Natural killer cell (primary cell): ENCODE measurements around the gene SCAPER. TPM values are rescaled to one million over a fixed set of nuclear protein-coding genes. Genes with fewer than 3 reads are reported as not detected.

Experiments used
- ATAC-seq, 3 donors: fragments of 150-1000 bp in 2 of 3; fragments of 200-7000 bp in 1 of 3; cut with Tn5 transposase; 1 replicate in 1 of 3; 2 replicates in 2 of 3; pipeline ENCODE4 v1.10.0; 2021; ENCODE audit warnings: mild to moderate bottlenecking in 2 of 3, moderate library complexity in 2 of 3
- DNase-seq, 2 donors: peaks; one replicate each; pipeline versions ENCODE4 v3.0.0 to v3.0.0-alpha.2; 2013 to 2021; ENCODE audit warnings: mixed read lengths in 1 of 2
- H3K27ac ChIP-seq: one replicate; pipeline ENCODE4 v1.5.1; 2013; ENCODE audit warnings: mild to moderate bottlenecking, low read length
- H3K27me3 ChIP-seq: one replicate; pipeline ENCODE4 v1.6.1; 2013; ENCODE audit warnings: low read length; ENCODE audit not compliant: control insufficient read depth, insufficient read depth
- H3K36me3 ChIP-seq: one replicate; pipeline ENCODE4 v1.6.1; 2013; ENCODE audit warnings: low read length; ENCODE audit not compliant: control insufficient read depth, insufficient read depth
- H3K4me1 ChIP-seq: one replicate; pipeline ENCODE4 v1.6.1; 2013; ENCODE audit warnings: low read length; ENCODE audit not compliant: control insufficient read depth, insufficient read depth
- H3K4me3 ChIP-seq: one replicate; pipeline ENCODE4 v1.5.1; 2013; ENCODE audit warnings: low read length
- H3K9me3 ChIP-seq: one replicate; pipeline ENCODE4 v1.6.1; 2013; ENCODE audit warnings: low read length; ENCODE audit not compliant: control insufficient read depth, insufficient read depth
- H3K27ac Mint-ChIP-seq, 2 donors: one replicate each; pipeline ENCODE4 v1.8.0; 2022; ENCODE audit warnings: mild to moderate bottlenecking in 2 of 2, mixed read lengths in 2 of 2, moderate library complexity in 1 of 2
- H3K27me3 Mint-ChIP-seq, 2 donors: one replicate each; pipeline ENCODE4 v1.8.0; 2022; ENCODE audit warnings: low read depth in 2 of 2, mixed read lengths in 2 of 2
- H3K36me3 Mint-ChIP-seq: one replicate; pipeline ENCODE4 v1.8.0; 2022; ENCODE audit warnings: mixed read lengths
- H3K4me1 Mint-ChIP-seq, 2 donors: one replicate each; pipeline ENCODE4 v1.8.0; 2022; ENCODE audit warnings: mixed read lengths in 2 of 2
- H3K4me3 Mint-ChIP-seq: one replicate; pipeline ENCODE4 v1.8.0; 2022; ENCODE audit warnings: mild to moderate bottlenecking, moderate library complexity, mixed read lengths
- H3K9me3 Mint-ChIP-seq, 2 donors: one replicate each; pipeline ENCODE4 v1.8.0; 2022; ENCODE audit warnings: mixed read lengths in 2 of 2
- CTCF ChIP-seq: fragments of 200-600 bp; IDR thresholded peaks from one replicate; pipeline ENCODE4 v1.8.0; 2022; ENCODE audit warnings: antibody characterized with exemption
- WGBS: methylation state at CpG from one replicate; pipeline ENCODE4 v1.1.7; 2013; ENCODE audit warnings: missing lambda C conversion rate; ENCODE audit not compliant: insufficient coverage; 5-methylcytosine and 5-hydroxymethylcytosine counted together
- intact Hi-C: fragments of 100-400 bp; cut with micrococcal nuclease; formaldehyde crosslinking; loops from one replicate; pipeline ENCODE4 v1.14.2; 2022
- total RNA-seq, 4 donors: library from RNA; stranded (reverse); fragments of 120-200 nt in 1 of 4; gene quantifications; one replicate each; pipeline versions ENCODE4 v1.2.3 to v1.2.4, GENCODE V29; 2013 to 2022

The SCAPER gene
- total RNA-seq, 3 donors from 2014 or later (not counting 1 experiment from before 2014, with no cell fraction given), result 48.1 to 53.6 (median 51.8) TPM

- Mint-ChIP-seq H3K36me3 (peaks cover 3% of the 10 kb centered on the region), H3K4me1 (peaks cover 23 to 31% of the 10 kb centered on the region in 2 donors), H3K27ac (no peak overlapping the region), H3K27me3 (no peaks in the 10 kb centered on the region), H3K4me3 (no peak overlapping the region), H3K9me3 (no peaks in the 10 kb centered on the region)
- Histone ChIP-seq H3K36me3 (no peaks in the 10 kb centered on the region), H3K4me3 (no peak overlapping the region), H3K9me3 (no peaks in the 10 kb centered on the region), H3K27me3 (no peaks in the 10 kb centered on the region), H3K4me1 (peaks cover 7% of the 10 kb centered on the region), H3K27ac (no peak overlapping the region)
- no peak for TF ChIP-seq CTCF
- ATAC-seq, result no peak
- intact Hi-C loops, result no loop called here
- WGBS, result 96% methylated on average over 2 of the region's 2 CpGs
- no peak for DNase-seq
Measured at GRCh38 chr15:76575679-76576078, 329.5 kb downstream of the SCAPER start.

GRCh38 chr15:76575274-76575673, 329.9 kb downstream of the SCAPER start:
- ATAC-seq, result no peak
- no peak overlapping the region for H3K27ac ChIP-seq
- 67% methylated on average over 1 of the region's 1 CpG for WGBS

GRCh38 chr15:76572983-76573314, 332.2 kb downstream of the SCAPER start:
- Mint-ChIP-seq H3K4me1 (peaks cover 14 to 22% of the 10 kb centered on the region in 2 donors), H3K9me3 (peaks cover 2% of the 10 kb centered on the region in 2 donors), H3K4me3 (no peak overlapping the region), H3K36me3 (peaks cover 12% of the 10 kb centered on the region), H3K27ac (no peak overlapping the region), H3K27me3 (no peaks in the 10 kb centered on the region)
- DNase-seq (no peak), ATAC-seq (no peak)
- no peak overlapping the region for H3K4me3 ChIP-seq
- intact Hi-C loops, result no loop called here
- no peak for TF ChIP-seq CTCF
- no peaks in the 10 kb centered on the region for H3K36me3 ChIP-seq
- H3K4me1 ChIP-seq, result peaks cover 3% of the 10 kb centered on the region
- H3K27ac ChIP-seq, result no peak overlapping the region
- no peaks in the 10 kb centered on the region for H3K9me3 ChIP-seq
- no peaks in the 10 kb centered on the region for H3K27me3 ChIP-seq

More at GRCh38 chr15:76575274-76575673, 329.9 kb downstream of the SCAPER start:
- no peak overlapping the region for H3K27ac Mint-ChIP-seq
- no peaks in the 10 kb centered on the region for H3K9me3 Mint-ChIP-seq
- Histone ChIP-seq H3K9me3 (no peaks in the 10 kb centered on the region), H3K4me1 (peaks cover 7% of the 10 kb centered on the region), H3K4me3 (no peak overlapping the region), H3K27me3 (no peaks in the 10 kb centered on the region), H3K36me3 (no peaks in the 10 kb centered on the region)
- peaks cover 23 to 31% of the 10 kb centered on the region in 2 donors for H3K4me1 Mint-ChIP-seq
- intact Hi-C loops, result no loop called here
- DNase-seq, result no peak
- no peaks in the 10 kb centered on the region for H3K27me3 Mint-ChIP-seq
- H3K4me3 Mint-ChIP-seq, result no peak overlapping the region
- TF ChIP-seq CTCF, result no peak
- H3K36me3 Mint-ChIP-seq, result peaks cover 7% of the 10 kb centered on the region

GRCh38 chr15:76566276-76566675, 338.9 kb downstream of the SCAPER start:
- DNase-seq, result no peak
- Histone ChIP-seq H3K4me1 (no peaks in the 10 kb centered on the region), H3K9me3 (no peaks in the 10 kb centered on the region), H3K27ac (no peak overlapping the region), H3K27me3 (no peaks in the 10 kb centered on the region), H3K4me3 (no peak overlapping the region), H3K36me3 (no peaks in the 10 kb centered on the region)
- intact Hi-C loops, result no loop called here
- peaks cover 2% of the 10 kb centered on the region in 2 donors for H3K9me3 Mint-ChIP-seq
- no peak overlapping the region for H3K27ac Mint-ChIP-seq
- H3K4me1 Mint-ChIP-seq, result no peaks in the 10 kb centered on the region
- no peak for TF ChIP-seq CTCF
- no peak for ATAC-seq
- WGBS, result 92% methylated on average over 1 of the region's 2 CpGs
- peaks cover 12% of the 10 kb centered on the region for H3K36me3 Mint-ChIP-seq
- H3K27me3 Mint-ChIP-seq, result no peaks in the 10 kb centered on the region
- no peak overlapping the region for H3K4me3 Mint-ChIP-seq
